Thoracic aorta (tissue), 2 donors: ENCODE results near the gene HSD17B10. TPM values are rescaled to one million over a fixed set of nuclear protein-coding genes. Genes with fewer than 3 reads are reported as not detected.
A peak's percentile ranks its signal among the peaks of the same experiment; 100 is the strongest.
"Not testable (repeated sequence)": the region's sequence is repeated elsewhere in the genome, so short reads cannot be mapped to it uniquely, and the experiment has no call there.

ENCODE experiments used
- ATAC-seq: fragments of 150-250 bp; one replicate; pipeline ENCODE4 v1.8.0; 2017; ENCODE audit warnings: low read depth; ENCODE audit not compliant: insufficient number of reproducible peaks, low FRiP score
- DNase-seq: peaks from one replicate; pipeline ENCODE4 v3.0.0-alpha.2; 2020; ENCODE audit warnings: low spot score
- H3K27ac ChIP-seq, 2 donors: fragments of 200-600 bp; sonication (generic); 1 replicate in 1 of 2; 2 replicates in 1 of 2; pipeline ENCODE4 v1.5.1; 2016; ENCODE audit warnings: mild to moderate bottlenecking in 2 of 2, moderate library complexity in 2 of 2
- H3K27me3 ChIP-seq: fragments of 200-600 bp; sonication (generic); replicated peaks from 2 replicates; pipeline ENCODE4 v1.6.0; 2016; ENCODE audit warnings: mild to moderate bottlenecking; ENCODE audit not compliant: insufficient read depth
- H3K36me3 ChIP-seq: fragments of 200-600 bp; sonication (generic); one replicate; pipeline ENCODE4 v1.5.1; 2016
- H3K4me1 ChIP-seq, 2 donors: fragments of 200-600 bp; sonication (generic); 1 replicate in 1 of 2; 2 replicates in 1 of 2; pipeline versions ENCODE4 v1.5.1 to v1.6.0; 2016; ENCODE audit warnings: low read depth in 2 of 2, mild to moderate bottlenecking in 1 of 2; ENCODE audit not compliant: control insufficient read depth in 1 of 2
- H3K4me3 ChIP-seq: fragments of 200-600 bp; sonication (generic); 2 replicates; pipeline ENCODE4 v1.5.1; 2016; ENCODE audit warnings: mild to moderate bottlenecking
- H3K9me3 ChIP-seq: fragments of 200-600 bp; sonication (generic); 2 replicates; pipeline ENCODE4 v1.5.1; 2016
- CTCF ChIP-seq: fragments of 200-600 bp; sonication (generic); IDR thresholded peaks from one replicate; pipeline ENCODE4 v1.5.1; 2019; ENCODE audit warnings: antibody characterized with exemption
- total RNA-seq, 2 donors: library from RNA; depleted of rRNA; stranded (reverse); fragments of >200 nt; gene quantifications; one replicate each; pipeline versions ENCODE4 v1.1.0 to v1.2.3, GENCODE V29; 2016

HSD17B10 gene
- total RNA-seq, 2 donors from 2014 or later: 79.7 to 82.6 TPM

- no peaks in the 10 kb centered on the region for H3K36me3 ChIP-seq
- TF ChIP-seq CTCF: no peak
- peak within 1 kb of the TSS; percentile 73 for H3K4me3 ChIP-seq
- no peaks in the 10 kb centered on the region for H3K27me3 ChIP-seq
- H3K4me1 ChIP-seq: peaks cover 9 to 22% of the 10 kb centered on the region in 2 donors
- H3K9me3 ChIP-seq: no peaks in the 10 kb centered on the region
- peak within 1 kb of the TSS; percentile 83 to 89 for H3K27ac ChIP-seq
- DNase-seq: no peak
- ATAC-seq: no peak
Observed at GRCh38 chrX:53422861-53423306, 11.3 kb downstream of the HSD17B10 start, which contains the start of gene RIBC1. Gene RIBC1 (plus strand): TSS chrX:53422873. CDS start chrX:53426277, 3,404 bp downstream.

GRCh38 chrX:53422086-53422860 lies 11.9 kb downstream of the HSD17B10 start, which contains the start of gene SMC1A:
Gene SMC1A (minus strand): TSS chrX:53422654. CDS start chrX:53422600, 54 bp downstream.
- peak; percentile 99 for ATAC-seq
- Histone ChIP-seq H3K4me3 (peak within 1 kb of the TSS; percentile 73), H3K27me3 (no peaks in the 10 kb centered on the region), H3K27ac (peak within 1 kb of the TSS; percentile 83 to 89), H3K36me3 (no peaks in the 10 kb centered on the region), H3K9me3 (no peaks in the 10 kb centered on the region), H3K4me1 (peaks cover 9 to 22% of the 10 kb centered on the region in 2 donors)
- peak; percentile 81 for DNase-seq
- no peak for TF ChIP-seq CTCF

- peak overlapping the region; percentile 83 to 89 for H3K27ac ChIP-seq
- DNase-seq (no peak), ATAC-seq (no peak)
- H3K36me3 ChIP-seq: no peaks in the 10 kb centered on the region
- peak overlapping the region; percentile 73 for H3K4me3 ChIP-seq
- H3K4me1 ChIP-seq: peaks cover 9 to 22% of the 10 kb centered on the region in 2 donors
- H3K27me3 ChIP-seq: no peaks in the 10 kb centered on the region
- no peak for TF ChIP-seq CTCF
- no peaks in the 10 kb centered on the region for H3K9me3 ChIP-seq
Observed at GRCh38 chrX:53421772-53422085, 12.4 kb downstream of the HSD17B10 start.

GRCh38 chrX:53421125-53421524 lies 13.0 kb downstream of the HSD17B10 start:
- Histone ChIP-seq H3K4me3 (peak overlapping the region; percentile 73), H3K27ac (no peak overlapping the region)

GRCh38 chrX:53420351-53420750 lies 13.8 kb downstream of the HSD17B10 start:
- H3K4me3 ChIP-seq, DNase-seq, H3K36me3 ChIP-seq, H3K27ac ChIP-seq, ATAC-seq, H3K27me3 ChIP-seq, H3K9me3 ChIP-seq: not testable (repeated sequence)
- H3K4me1 ChIP-seq: peaks cover 9 to 22% of the 10 kb centered on the region in 2 donors

More at GRCh38 chrX:53421125-53421524, 13.0 kb downstream of the HSD17B10 start:
- no peak for ATAC-seq
- H3K9me3 ChIP-seq: no peaks in the 10 kb centered on the region
- no peaks in the 10 kb centered on the region for H3K27me3 ChIP-seq
- H3K36me3 ChIP-seq: no peaks in the 10 kb centered on the region
- TF ChIP-seq CTCF: no peak
- H3K4me1 ChIP-seq: peaks cover 9 to 22% of the 10 kb centered on the region in 2 donors
- DNase-seq: no peak
